HCT116 (cell line): ENCODE results near the gene ACTRT2. TPM values are rescaled to one million over a fixed set of nuclear protein-coding genes. Genes with fewer than 3 reads are reported as not detected.

Experiments
- ATAC-seq: fragments of 200-7000 bp; cut with Tn5 transposase; 2 replicates; pipeline ENCODE4 v1.9.1; 2020; ENCODE audit warnings: mild to moderate bottlenecking, moderate library complexity
- BruUV-seq: library from RNA; stranded (reverse); fragments of 400-500 nt; replicated peaks from 2 replicates; lab custom pipeline; 2021; lab: Mats Ljungman, UMichigan
- CTCF ChIA-PET: fragments of 300-600 bp; sonication (Branson Sonifier 250); formaldehyde crosslinking; loops from one replicate; lab custom pipeline; 2021; ENCODE audit warnings: antibody characterized with exemption; lab: Charles Lee
- POLR2A ChIA-PET: fragments of 300-600, 350-600 bp; sonication (Branson Sonifier 250); formaldehyde crosslinking; loops from one replicate; lab custom pipeline; 2021; ENCODE audit warnings: antibody characterized with exemption; lab: Charles Lee
- RAD21 ChIA-PET, 2 experiments: fragments of 300-600 bp; sonication (Branson Sonifier 250); formaldehyde crosslinking; loops; one replicate each; lab custom pipeline; 2023; ENCODE audit warnings: low total read pairs in 2 of 2; ENCODE audit not compliant: uncharacterized antibody in 2 of 2, unreplicated experiment in 2 of 2, low non-redundant PET in 1 of 2; lab: Charles Lee
- DNase-seq: peaks from one replicate; pipeline ENCODE4 v3.0.0-alpha.2; 2010; ENCODE audit warnings: low read depth, low spot score
- H2AFZ ChIP-seq: fragments of 200-600 bp; shearing (Covaris generic), sonication (generic); 2 replicates; pipeline ENCODE4 v1.6.1; 2017; ENCODE audit warnings: low read depth, mixed run types, mixed read lengths, antibody characterized with exemption, low read length; ENCODE audit not compliant: poor library complexity, severe bottlenecking
- H3K27ac ChIP-seq: 2 replicates; pipeline ENCODE4 v1.5.1; 2012; ENCODE audit warnings: low read depth, low read length
- H3K27me3 ChIP-seq: fragments of 200-600 bp; sonication (generic); 2 replicates; pipeline ENCODE4 v1.6.1; 2016; ENCODE audit warnings: mixed run types, low read length, mixed read lengths; ENCODE audit not compliant: insufficient read depth
- H3K36me3 ChIP-seq, 2 experiments: fragments of 200-500 bp in 1 of 2; fragments of 200-600 bp in 1 of 2; sonication (Bioruptor generic) in 1 of 2; sonication (generic) in 1 of 2; 2 replicates each; pipeline versions ENCODE4 v1.5.1 to v1.6.1; 2014 to 2016; ENCODE audit warnings: low read length in 2 of 2, inconsistent platforms in 1 of 2, mixed read lengths in 1 of 2, mixed run types in 1 of 2; ENCODE audit not compliant: insufficient read depth in 2 of 2, control insufficient read depth in 1 of 2
- H3K4me1 ChIP-seq, 2 experiments: fragments of 200-600 bp in 1 of 2; sonication (generic) in 1 of 2; 2 replicates each; pipeline versions ENCODE4 v1.5.1 to v1.6.1; 2012 to 2017; ENCODE audit warnings: low read length in 2 of 2, inconsistent platforms in 1 of 2, mild to moderate bottlenecking in 1 of 2, mixed read lengths in 1 of 2, mixed run types in 1 of 2, moderate library complexity in 1 of 2; ENCODE audit not compliant: insufficient read depth in 2 of 2, control insufficient read depth in 1 of 2
- H3K4me2 ChIP-seq: fragments of 200-600 bp; sonication (generic); 2 replicates; pipeline ENCODE4 v1.6.1; 2017; ENCODE audit warnings: mixed run types, low read length, mixed read lengths
- H3K4me3 ChIP-seq, 2 experiments: fragments of 200-600 bp in 1 of 2; sonication (generic) in 1 of 2; replicated peaks in 1 of 2; 2 replicates each; pipeline ENCODE4 v1.5.1; 2011 to 2016; ENCODE audit warnings: low read length in 2 of 2, control low read depth in 1 of 2, low read depth in 1 of 2, mild to moderate bottlenecking in 1 of 2, mixed read lengths in 1 of 2, mixed run types in 1 of 2
- H3K79me2 ChIP-seq: fragments of 200-600 bp; sonication (generic); 2 replicates; pipeline ENCODE4 v1.6.1; 2017; ENCODE audit warnings: mild to moderate bottlenecking, mixed run types, low read length, moderate library complexity, mixed read lengths; ENCODE audit not compliant: insufficient read depth
- H3K9ac ChIP-seq: fragments of 200-600 bp; sonication (generic); 2 replicates; pipeline ENCODE4 v1.6.1; 2016; ENCODE audit warnings: low read length, mixed read lengths
- H3K9me2 ChIP-seq: fragments of 200-600 bp; sonication (generic), shearing (Covaris generic); 2 replicates; pipeline ENCODE4 v1.6.1; 2017; ENCODE audit warnings: mixed run types, mild to moderate bottlenecking, moderate library complexity; ENCODE audit not compliant: insufficient read depth
- H3K9me3 ChIP-seq, 2 experiments: fragments of 200-500 bp in 1 of 2; fragments of 200-600 bp in 1 of 2; sonication (Bioruptor generic) in 1 of 2; sonication (generic) in 1 of 2; 2 replicates each; pipeline ENCODE4 v1.6.1; 2014 to 2017; ENCODE audit warnings: low read length in 2 of 2, mixed read lengths in 2 of 2, inconsistent platforms in 1 of 2, low read depth in 1 of 2, mild to moderate bottlenecking in 1 of 2, mixed run types in 1 of 2, moderate library complexity in 1 of 2; ENCODE audit not compliant: control insufficient read depth in 1 of 2, insufficient read depth in 1 of 2
- H4K20me1 ChIP-seq: fragments of 200-600 bp; sonication (generic), shearing (Covaris generic); 2 replicates; pipeline ENCODE4 v1.6.1; 2017; ENCODE audit warnings: mixed run types, mild to moderate bottlenecking, moderate library complexity; ENCODE audit not compliant: insufficient read depth
- CEBPB ChIP-seq: IDR thresholded peaks from 2 replicates; pipeline ENCODE4 v1.6.1; 2012; ENCODE audit warnings: low read depth
- CTCF ChIP-seq, 3 experiments: fragments of 200-600 bp in 1 of 3; sonication (generic) in 1 of 3; IDR thresholded peaks in 2 of 3; conservative IDR thresholded peaks in 1 of 3; 2 replicates each; pipeline ENCODE4 v1.5.1; 2012 to 2017; ENCODE audit warnings: low read depth in 2 of 3, low read length in 2 of 3, antibody characterized with exemption in 1 of 3, borderline replicate concordance in 1 of 3, control low read depth in 1 of 3, mild to moderate bottlenecking in 1 of 3, mixed read lengths in 1 of 3, mixed run types in 1 of 3, moderate library complexity in 1 of 3; ENCODE audit not compliant: insufficient read depth in 1 of 3
- EZH2phosphoT487 ChIP-seq: fragments of 200-600 bp; IDR thresholded peaks from 2 replicates; pipeline ENCODE4 v1.6.1; 2018; ENCODE audit warnings: antibody characterized with exemption, borderline replicate concordance
- FOSL1 ChIP-seq: IDR thresholded peaks from 2 replicates; pipeline ENCODE4 v1.6.1; 2012; ENCODE audit warnings: low read depth
- JUND ChIP-seq: IDR thresholded peaks from 2 replicates; pipeline ENCODE4 v1.6.1; 2012
- RAD21 ChIP-seq: IDR thresholded peaks from 2 replicates; pipeline ENCODE4 v1.6.1; 2012; ENCODE audit warnings: low read depth, mild to moderate bottlenecking
- REST ChIP-seq: IDR thresholded peaks from 2 replicates; pipeline ENCODE4 v1.6.1; 2012; ENCODE audit warnings: low read depth
- SIN3A ChIP-seq: IDR thresholded peaks from 2 replicates; pipeline ENCODE4 v1.6.1; 2012; ENCODE audit warnings: low read depth
- SP1 ChIP-seq: IDR thresholded peaks from 2 replicates; pipeline ENCODE4 v1.6.1; 2012; ENCODE audit warnings: low read depth
- SRF ChIP-seq: IDR thresholded peaks from 2 replicates; pipeline ENCODE4 v1.6.1; 2012; ENCODE audit warnings: low read depth
- ZFX ChIP-seq: fragments of 450-650 bp; IDR thresholded peaks from 2 replicates; pipeline ENCODE4 v1.6.1; 2017
- ZNF274 ChIP-seq: fragments of 200-500 bp; sonication (Bioruptor generic); IDR thresholded peaks from 2 replicates; pipeline ENCODE4 v1.6.1; 2014; ENCODE audit warnings: mild to moderate bottlenecking, low read depth, low read length, inconsistent platforms
- intact Hi-C: fragments of 100-400 bp; cut with micrococcal nuclease; formaldehyde crosslinking; loops from 2 replicates; pipeline ENCODE4 v1.10.0; 2022
- total RNA-seq: library from RNA; stranded (reverse); gene quantifications from one replicate; pipeline ENCODE4 v1.2.1, GENCODE V29; 2021; ENCODE audit not compliant: unreplicated experiment
- TF ChIP-seq, protein P1 (sequence below): IDR thresholded peaks from 2 replicates; pipeline ENCODE4 v1.6.1; 2012
- TF ChIP-seq, protein P2 (sequence below): IDR thresholded peaks from 2 replicates; pipeline ENCODE4 v1.6.1; 2012

The ACTRT2 gene
- total RNA-seq, 1 experiment from 2014 or later = not detected

- Histone ChIP-seq H4K20me1 (no peaks in the 10 kb centered on the region), H3K27ac (no peak overlapping the region), H2AFZ (no peak overlapping the region), H3K4me3 (no peak overlapping the region), H3K27me3 (no peaks in the 10 kb centered on the region), H3K79me2 (no peaks in the 10 kb centered on the region), H3K9ac (no peak overlapping the region), H3K9me2 (no peaks in the 10 kb centered on the region), H3K36me3 (no peaks in the 10 kb centered on the region), H3K4me2 (no peak overlapping the region), H3K4me1 (no peaks in the 10 kb centered on the region), H3K9me3 (no peaks in the 10 kb centered on the region)
- ATAC-seq (no peak), DNase-seq (no peak)
- ChIA-PET POLR2A (no interaction called here), RAD21 (no interaction called here), CTCF (no interaction called here)
- BruUV-seq = no TSS peak
- no peak for TF ChIP-seq SIN3A
- TF ChIP-seq, protein P1, sequence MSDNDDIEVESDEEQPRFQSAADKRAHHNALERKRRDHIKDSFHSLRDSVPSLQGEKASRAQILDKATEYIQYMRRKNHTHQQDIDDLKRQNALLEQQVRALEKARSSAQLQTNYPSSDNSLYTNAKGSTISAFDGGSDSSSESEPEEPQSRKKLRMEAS = no peak
- no peak for TF ChIP-seq JUND
- TF ChIP-seq ZNF274 = no peak
- TF ChIP-seq RAD21 = no peak
- no peak for TF ChIP-seq CEBPB
- no peak for TF ChIP-seq ZFX
- TF ChIP-seq SP1 = no peak
- no peak for TF ChIP-seq CTCF (IDR thresholded peaks at IDR 0.05 in 2 of 3, conservative IDR thresholded peaks at IDR 0.05 in 1 of 3; ENCODE audit: borderline replicate concordance in 1 of 3, insufficient read depth in 1 of 3, low read depth in 2 of 3, low read length in 2 of 3)
- no peak for TF ChIP-seq SRF
- TF ChIP-seq FOSL1 = no peak
- no peak for TF ChIP-seq REST
- TF ChIP-seq EZH2phosphoT487 = no peak
- TF ChIP-seq, protein P2, sequence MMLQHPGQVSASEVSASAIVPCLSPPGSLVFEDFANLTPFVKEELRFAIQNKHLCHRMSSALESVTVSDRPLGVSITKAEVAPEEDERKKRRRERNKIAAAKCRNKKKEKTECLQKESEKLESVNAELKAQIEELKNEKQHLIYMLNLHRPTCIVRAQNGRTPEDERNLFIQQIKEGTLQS = no peak
- intact Hi-C loops = no loop called here
Observed at GRCh38 chr1:2977886-2978611, 43.2 kb upstream of the ACTRT2 start.
